Measurements from ENCODE around the gene HSD3B1.

Gene HSD3B1

DNA sequence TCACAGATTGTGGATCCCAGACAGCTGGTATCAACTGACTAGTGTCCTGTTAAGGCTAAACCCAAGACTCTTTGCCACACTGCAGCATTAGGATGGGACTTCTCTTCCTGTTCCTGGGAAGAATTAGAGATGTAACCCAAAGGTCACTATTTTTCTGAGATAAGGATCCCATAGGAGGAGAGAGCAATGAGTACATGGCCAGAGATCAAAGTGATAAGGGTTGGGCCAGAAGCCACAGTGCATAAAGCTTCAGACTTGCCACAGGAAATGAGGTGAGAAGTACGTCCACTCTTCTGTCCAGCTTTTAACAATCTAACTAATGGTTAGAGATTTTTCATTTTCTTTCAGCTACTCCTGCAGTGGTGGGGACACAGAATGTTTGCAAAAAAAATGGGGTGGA is at the start of gene HSD3B1:
HSD3B1 (plus strand) TSS at position 270 of the 400 bp plus-strand sequence. CDS start 267 bp downstream, outside the sequence.
- FAIRE-seq (no peak), DNase-seq (ENCODE audit: insufficient read length, low spot score) (no peak)

DNA sequence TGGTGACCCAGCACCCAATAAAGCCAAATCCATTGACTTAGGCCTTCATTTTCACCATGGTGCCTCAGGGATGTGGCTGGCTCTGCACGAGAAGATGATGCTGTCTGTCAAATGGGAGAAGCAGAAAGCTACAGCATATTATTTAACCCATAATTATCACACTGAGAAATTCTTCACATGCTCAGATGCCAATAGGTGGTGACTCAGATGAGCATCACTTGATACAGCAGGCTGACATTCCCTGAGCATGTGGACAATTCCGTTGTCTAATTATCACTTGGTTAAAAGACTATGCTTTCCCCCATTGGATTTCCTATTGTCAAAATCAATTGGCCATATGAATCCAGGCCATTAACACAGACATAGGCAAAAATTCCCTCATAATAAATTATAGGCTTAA is 44.0 kb upstream of the HSD3B1 start:
- FAIRE-seq (no peak), DNase-seq (ENCODE audit: insufficient read length, low spot score) (no peak)

DNA sequence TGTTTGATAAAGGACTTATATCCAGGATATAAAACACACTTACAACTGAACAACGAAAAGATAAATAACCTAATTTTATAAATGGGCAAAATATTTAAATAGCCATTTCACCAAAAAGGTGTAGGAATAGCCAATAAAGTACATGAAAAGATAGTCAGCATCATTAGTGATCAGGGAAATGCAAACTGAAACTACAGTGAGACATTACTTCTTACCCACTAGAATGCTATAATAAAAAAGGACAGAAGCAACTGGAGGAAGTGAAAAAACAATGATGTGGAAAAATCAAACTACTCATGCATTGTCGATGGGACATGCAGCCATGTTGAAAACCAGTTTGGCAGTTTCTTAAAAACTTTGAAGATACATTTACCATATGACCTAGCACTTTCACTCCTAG is 43.4 kb upstream of the HSD3B1 start:
- DNase-seq (ENCODE audit: insufficient read length, low spot score) (no peak), FAIRE-seq (no peak)

DNA sequence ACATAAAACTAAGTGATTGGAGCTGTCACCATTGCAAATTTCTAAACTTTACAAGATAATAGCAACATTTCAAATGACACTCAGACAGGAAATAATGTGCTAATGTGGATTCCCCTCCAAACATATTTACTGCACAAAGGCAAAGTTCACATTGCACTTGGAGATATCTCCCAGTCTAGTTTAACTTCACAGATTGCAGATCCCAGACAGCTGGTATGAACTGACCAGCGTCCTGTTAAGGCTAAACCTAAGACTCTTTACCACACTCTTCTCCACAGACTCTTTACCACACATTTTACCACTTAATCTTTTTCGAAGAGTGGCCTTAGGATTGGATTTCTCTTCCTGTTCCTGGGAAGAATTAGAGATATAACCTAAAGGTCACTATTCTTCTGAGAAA is 40.6 kb upstream of the HSD3B1 start:
- DNase-seq (ENCODE audit: insufficient read length, low spot score) (no peak), FAIRE-seq (no peak)

DNA sequence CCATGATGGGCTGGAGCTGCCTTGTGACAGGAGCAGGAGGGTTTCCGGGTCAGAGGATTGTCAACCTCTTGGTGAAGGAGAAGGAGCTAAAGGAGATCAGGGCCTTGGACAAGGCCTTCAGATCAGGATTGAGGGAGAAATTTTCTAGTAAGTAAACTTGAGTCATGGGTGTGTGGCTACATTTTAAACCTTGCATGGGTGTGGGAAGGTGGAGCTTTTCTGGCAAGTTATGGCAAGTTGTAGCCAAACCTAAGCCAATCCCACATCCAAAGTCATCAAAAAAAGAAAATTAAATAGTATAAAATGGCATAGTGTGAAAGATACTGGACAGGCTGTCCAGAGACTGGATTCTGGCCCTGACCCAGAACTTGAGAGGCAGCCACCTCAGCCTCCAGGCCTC is 39.8 kb upstream of the HSD3B1 start:
- FAIRE-seq, result no peak
- DNase-seq (ENCODE audit: insufficient read length, low spot score), result no peak

DNA sequence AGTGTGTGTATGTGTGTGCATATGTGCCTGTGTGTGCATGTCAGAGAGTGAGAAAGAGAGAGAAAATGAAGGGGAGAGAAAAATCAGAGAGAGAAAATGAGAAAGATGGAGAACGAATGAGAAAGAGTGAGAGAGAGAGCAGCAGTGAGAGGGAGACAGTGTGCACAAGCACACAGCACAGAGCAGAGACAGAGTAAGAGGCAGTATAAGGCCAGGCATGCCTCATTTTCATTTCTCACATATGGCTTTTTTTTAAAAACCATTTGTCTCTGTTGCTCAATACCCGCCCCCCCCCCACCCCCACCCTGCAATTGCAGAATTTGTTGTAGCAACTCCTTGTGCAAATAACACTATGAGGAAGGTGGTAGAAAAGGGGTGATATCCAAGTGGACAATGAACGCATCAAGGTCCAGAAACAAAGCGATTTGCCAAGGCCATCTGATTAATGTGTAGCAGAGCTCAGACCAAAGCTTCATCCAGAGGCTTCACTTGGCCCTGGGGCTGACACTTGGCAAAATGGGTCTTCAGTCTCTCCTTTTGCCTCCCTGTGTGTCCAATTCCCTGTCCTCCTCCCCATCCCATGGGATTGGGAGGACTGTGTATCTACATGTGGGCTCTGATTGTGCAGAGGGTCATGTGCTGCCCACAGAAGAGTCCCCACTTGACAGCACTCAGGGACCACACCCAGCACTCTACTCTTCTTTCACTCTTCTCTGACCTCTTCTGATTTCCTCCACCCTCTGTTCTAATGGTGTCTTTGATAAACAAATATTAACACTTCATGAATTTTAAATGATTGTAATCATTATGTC is 38.9 kb upstream of the HSD3B1 start:
- no peak for DNase-seq (ENCODE audit: insufficient read length, low spot score)

DNA sequence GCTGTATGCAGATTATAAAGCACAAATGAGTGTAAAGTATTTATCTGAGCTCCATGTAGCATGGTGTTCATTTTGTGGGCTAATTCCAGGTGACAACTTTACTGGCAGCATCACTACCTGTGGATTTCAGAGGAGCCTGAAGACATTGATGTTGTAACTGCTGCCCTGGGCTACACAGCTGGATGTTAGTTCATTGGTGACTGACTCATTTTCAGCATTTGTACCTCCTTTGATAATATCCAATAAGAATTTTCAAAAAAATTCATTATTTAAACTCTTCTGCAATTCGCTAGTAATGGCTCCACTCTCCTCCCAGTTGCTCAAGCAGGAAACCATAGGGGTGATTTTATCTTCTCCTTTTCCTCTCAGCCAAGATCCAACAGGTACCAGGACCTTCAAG is 37.3 kb upstream of the HSD3B1 start:
- FAIRE-seq, result no peak
- DNase-seq (ENCODE audit: insufficient read length, low spot score), result no peak

More for the DNA sequence above, 38.9 kb upstream of the HSD3B1 start:
- FAIRE-seq, result no peak

DNA sequence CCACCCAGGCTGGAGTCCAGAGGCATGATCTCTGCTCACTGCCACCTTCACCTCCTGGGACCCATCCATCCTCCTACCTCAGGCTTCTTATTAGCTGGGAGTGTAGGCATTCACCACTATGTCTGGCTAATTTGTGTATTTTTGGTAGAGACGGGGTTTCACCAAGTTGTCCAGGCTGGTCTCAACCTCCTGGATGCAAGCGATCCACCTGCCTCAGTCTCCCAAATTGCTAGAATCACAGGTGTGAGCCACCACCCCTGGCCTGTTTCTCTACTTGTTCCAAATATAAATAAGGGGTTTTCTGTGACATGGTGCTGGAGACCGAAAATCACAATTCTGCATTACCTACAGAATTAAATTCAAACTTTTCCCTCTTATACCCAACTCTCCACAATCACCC is 36.6 kb upstream of the HSD3B1 start:
- DNase-seq (ENCODE audit: insufficient read length, low spot score) (no peak), FAIRE-seq (no peak)

DNA sequence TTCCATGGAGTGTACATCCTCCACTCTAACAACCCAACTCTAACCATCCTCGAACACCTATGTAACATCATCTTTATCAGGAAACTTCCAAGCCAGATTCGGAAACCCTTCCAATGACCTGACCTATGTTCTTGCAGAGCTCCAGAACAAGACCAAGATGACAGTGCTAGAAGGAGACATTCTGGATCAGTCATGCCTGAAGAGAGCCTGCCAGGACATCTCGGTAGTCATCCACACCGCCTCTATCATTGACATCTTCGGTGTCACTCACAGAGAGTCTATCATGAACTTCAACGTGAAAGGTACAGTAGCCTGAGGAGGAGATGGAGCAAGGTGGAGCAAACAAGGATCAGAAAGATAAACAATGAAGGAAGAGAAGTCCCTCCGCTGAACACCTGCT is 36.1 kb upstream of the HSD3B1 start:
- FAIRE-seq, result no peak
- DNase-seq (ENCODE audit: insufficient read length, low spot score), result no peak

- FAIRE-seq (no peak), DNase-seq (ENCODE audit: insufficient read length, low spot score) (no peak)
Observed at GRCh38 chr1:119471566-119471965, 35.4 kb upstream of the HSD3B1 start.

DNA sequence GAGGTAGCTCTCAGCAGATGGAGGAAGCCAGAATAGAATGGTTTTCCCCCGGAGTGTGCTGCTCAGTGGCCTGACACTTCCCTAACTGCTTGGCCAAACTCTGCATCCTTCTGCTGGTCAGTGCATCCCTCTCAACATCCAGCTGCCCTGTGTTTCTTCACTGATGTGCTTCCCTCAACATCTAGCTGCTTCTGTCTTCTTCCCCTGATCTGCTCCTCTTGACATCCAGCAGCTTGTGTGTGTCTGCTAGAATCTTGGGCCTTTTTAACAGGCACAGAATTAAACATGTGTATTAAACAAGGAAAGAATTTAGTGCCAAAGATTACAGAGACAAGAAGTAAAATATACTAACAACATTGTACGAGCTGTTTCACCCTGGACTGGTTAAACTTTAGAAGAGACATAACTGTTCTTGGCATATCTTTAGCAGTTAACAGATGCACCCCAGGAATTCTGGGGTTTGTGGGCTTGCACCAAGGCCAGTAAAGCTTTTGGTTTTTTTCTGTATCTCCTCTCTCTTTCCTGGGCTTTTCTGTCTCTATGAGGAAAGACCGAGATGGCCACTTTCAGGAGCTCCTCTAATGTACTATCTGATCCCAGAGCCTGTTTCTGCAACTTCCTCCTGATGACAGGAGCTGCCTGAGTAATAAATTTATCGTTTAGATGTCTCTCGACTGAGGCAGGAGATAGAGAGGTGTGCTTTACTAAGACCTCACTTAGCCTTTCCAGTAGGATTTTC is 34.8 kb upstream of the HSD3B1 start:
- DNase-seq (ENCODE audit: insufficient read length, low spot score), result no peak
- FAIRE-seq, result no peak

GRCh38 chr1:119472819-119473175 is 34.2 kb upstream of the HSD3B1 start:
- FAIRE-seq (no peak), DNase-seq (ENCODE audit: insufficient read length, low spot score) (no peak)

DNA sequence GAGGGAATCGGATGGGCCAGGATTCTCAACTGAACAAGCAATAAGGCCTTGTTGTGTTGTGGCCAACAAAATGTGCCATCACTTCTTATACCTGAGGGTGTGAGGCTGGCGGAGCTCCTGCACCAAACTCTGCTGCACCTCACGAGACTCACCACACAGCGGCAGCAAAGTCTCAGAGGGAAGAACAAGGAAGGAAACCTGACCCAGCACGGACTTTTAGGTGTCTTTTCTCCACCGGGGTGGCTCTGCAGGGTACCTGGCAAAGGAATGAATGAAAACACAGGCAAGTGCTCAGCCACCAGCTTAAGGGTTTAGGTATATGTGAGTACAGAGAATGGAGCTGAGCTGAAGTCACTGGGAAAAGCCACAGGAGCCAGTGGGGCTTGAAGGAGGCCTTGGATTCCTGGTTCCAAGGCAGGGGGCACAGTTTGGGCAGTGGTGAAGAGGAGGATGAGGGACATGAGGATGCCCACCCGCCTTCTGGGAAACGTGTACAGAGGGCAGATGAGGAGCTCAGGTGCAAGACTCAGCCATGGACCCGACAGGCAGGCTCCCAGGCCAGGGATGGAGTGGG is 31.1 kb upstream of the HSD3B1 start:
- FAIRE-seq (no peak), DNase-seq (ENCODE audit: insufficient read length, low spot score) (peak; percentile 30)

DNA sequence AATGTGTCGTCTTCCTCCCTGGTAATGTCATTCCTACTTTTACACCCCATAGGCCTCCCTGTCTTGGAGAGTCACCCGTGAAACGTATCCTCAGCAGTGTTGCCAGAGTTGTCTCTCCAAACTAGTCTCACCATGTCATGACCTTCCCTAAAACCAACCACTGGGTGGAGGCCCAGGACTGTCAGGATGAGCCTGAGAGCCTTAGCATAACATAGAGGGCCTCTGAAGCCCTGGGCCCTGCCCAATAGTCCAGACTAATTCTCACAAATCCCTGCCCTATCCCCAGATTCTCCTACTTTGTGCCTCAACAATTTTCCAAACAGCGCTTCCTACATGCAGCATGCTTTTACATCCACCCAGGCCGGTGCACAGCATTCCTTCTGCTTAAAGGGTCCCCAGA is 29.3 kb upstream of the HSD3B1 start:
- FAIRE-seq (no peak), DNase-seq (ENCODE audit: insufficient read length, low spot score) (no peak)

DNA sequence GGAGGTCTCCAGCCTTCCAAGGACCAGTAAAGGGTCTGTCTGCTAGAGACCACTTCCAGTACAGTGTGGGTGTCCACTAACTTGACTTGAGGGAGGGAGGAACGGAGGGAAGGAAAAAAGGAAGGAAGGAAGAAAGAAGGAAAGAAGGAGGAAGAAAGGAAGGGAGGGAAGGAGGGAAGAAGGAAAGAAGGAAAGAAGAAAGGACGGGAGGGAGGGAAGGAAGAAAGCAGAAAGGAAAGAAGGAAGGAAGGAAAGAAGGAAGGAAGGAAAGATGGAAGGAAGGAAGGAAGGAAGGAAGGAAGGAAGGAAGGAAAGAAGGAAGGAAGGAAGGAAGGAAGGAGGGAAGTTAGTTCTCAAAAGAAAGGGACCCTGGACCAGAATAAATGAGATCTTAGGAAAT is 26.8 kb upstream of the HSD3B1 start:
- DNase-seq (ENCODE audit: insufficient read length, low spot score), result no peak
- no peak for FAIRE-seq

DNA sequence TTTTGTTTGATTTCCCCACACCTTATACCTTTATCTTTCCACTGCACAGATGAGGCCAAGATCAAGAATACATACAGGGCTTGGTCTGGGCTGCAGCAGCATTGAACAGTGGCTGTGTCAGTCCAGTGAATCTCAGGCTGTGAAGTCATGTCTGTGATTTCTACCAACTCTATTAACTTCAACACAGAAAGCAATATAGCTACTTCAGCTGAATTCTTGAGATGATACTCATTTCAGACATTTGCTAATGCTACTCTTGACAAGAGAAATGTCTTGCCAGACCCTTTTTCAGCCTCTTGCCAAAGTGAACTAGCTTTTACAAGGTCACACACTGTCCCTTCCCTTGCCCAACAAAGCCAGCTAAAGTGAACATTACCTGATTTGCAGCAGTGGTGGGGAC is 25.1 kb upstream of the HSD3B1 start:
- DNase-seq (ENCODE audit: insufficient read length, low spot score) (no peak), FAIRE-seq (no peak)

- FAIRE-seq, result no peak
- DNase-seq (ENCODE audit: insufficient read length, low spot score), result no peak
Observed at GRCh38 chr1:119482517-119483425, 24.2 kb upstream of the HSD3B1 start.

DNA sequence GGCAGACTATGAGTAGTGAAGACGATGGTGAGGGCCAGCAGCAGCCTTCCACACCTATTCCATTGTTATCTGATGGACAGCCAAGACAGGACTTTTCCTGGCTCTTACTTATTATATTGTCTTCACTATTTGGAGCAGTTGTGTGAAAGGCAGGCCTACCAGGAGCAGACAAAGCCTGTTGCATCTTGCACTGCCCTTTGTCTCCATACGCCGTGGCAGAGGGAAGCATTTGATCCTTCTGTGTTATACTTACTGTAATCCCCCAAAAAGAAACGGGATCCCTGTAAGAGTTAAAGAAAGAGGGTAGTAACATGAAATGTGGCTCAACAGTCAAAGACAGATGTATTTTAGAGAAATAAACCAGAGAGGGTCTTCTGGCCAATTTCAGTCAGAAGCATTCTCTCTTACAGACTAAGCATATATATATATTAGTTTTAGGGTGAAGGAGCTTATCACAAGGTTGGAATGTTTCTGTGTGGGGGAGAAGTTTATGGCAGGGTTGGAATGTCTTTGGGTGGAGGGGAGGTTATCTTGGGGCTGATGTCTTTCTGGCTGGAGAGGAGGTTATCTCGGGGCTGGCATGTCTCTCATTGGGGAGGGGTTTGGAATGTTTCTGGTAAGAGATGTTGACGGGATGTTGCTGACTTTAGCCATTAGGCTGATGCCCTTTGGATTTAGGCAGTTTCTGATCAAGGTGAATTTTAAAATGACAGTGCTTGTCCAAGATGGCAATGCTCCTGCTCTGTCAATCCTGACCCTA is 23.4 kb upstream of the HSD3B1 start:
- FAIRE-seq (no peak), DNase-seq (ENCODE audit: insufficient read length, low spot score) (no peak)

DNA sequence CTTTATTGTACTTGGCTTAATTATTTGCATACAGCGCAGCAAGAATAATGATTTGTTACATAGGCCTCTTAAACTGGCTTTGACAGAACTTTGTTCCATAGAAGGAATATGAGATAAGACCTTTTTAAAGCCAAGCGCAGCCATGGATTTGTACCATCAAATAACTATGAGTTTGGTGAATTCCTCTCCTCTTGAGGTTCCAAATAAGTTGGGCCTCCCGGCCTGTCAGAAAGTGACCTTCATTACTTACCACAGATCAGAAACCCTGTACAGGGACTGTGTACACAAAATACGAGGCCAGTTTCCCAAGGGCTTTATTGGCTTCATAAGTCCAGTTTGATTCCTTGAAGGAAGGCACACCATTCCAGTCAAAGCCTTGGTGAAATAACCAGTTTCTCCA is 21.8 kb upstream of the HSD3B1 start:
- FAIRE-seq (no peak), DNase-seq (ENCODE audit: insufficient read length, low spot score) (no peak)

- no peak for DNase-seq (ENCODE audit: insufficient read length, low spot score)
- no peak for FAIRE-seq
Observed at GRCh38 chr1:119488216-119488615, 18.8 kb upstream of the HSD3B1 start.

Measured in HTR-8/SVneo (cell line).